HG02852 (cell line): ENCODE results near the gene PKD1L1.

Experiments used
- ATAC-seq: cut with Tn5 transposase; IDR thresholded peaks from one replicate; pipeline ENCODE4 v1.9.1; 2021; ENCODE audit warnings: mild to moderate bottlenecking, moderate library complexity; ENCODE audit not compliant: unreplicated experiment

The PKD1L1 gene

DNA sequence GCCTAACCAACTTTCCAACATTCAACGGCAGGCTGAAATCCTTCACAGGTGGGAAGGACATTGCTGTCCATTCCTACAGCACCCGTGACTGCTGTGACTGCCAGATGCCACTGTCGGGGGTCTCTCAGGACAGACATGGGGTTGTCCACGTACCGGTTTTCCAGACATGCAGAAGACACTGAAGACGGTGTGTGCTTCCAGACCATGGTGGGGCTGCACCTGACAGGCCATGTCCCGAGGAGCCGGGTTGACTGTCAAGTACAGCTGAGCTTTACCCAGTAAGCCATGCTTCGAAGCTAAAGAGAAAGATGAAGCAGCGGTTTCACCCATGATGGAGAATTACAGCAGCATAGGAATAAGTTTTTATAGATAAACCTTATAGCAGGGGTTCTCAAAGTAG is 70.9 kb downstream of the PKD1L1 start:
- no peak for ATAC-seq

DNA sequence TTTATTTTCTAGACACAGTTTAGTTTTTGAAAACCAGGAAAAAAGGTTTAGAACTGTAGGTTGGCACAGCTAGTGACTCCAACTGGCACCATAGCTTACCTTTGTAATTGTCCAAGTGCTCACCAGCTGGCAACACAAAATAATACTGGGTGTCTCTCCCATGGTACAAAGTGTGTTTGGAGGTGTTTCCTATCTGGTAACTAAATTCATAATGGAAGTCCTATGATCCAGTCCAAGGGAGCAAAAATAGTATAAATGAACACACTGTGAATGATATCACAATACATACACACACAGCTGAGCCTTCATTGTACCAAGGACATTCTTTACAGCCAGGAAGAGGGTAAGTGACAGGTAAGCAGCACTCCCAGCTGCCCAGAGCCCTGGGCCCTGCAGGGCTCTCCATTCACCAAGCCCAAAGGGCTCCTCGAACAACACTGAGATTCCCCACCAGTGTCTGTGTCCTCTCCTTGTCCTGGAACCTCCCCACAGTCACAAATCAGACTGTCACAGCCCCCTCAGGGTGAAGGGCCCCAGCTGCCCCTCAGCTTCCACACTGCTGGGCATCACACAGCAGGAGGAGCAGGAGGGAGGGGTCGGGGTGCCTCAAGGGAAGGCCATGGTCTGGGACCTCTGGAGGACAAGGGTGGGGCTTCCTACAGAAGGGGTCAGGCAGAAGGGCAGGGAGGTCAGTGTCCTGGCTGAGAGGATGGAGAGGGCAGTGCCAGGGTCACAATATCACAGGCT is 72.1 kb downstream of the PKD1L1 start:
- ATAC-seq, result no peak

DNA sequence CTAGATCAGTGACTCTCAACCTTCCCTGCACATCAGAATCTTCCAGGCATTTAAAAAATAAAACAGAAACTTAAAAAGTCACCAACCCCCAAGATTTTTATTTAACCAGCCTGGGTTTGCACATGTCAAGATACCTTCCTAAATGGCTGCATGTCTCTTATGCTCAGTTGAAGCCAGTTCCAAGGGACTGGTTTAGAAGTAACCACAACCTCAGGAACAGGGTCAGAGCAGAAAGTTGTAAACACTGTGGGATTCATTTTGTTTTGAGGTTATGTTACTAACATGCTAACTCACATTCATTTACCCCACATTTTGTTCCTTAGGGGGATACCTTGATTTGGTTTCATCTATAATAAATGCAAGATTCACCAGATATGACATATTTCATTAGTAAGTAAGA is 72.9 kb downstream of the PKD1L1 start:
- ATAC-seq, result no peak

DNA sequence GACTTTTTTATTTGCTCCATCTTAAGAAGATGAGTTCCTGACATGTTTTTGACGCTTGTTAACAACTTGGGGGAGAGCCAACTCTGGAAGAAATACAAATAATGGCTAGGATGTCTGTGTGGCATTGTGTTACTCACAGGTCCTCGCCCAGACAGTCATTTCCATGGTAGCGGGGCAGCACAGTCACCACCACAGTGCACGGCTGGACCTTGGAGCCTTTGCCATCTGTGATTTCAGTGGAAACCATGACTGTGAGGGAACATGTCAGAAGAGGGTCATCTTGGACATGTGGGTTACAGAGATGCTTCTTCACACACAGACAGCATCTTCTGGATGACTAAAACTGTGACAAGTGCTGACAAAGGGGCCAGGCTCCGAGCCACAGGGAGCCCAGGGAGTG is 74.5 kb downstream of the PKD1L1 start:
- no peak for ATAC-seq

DNA sequence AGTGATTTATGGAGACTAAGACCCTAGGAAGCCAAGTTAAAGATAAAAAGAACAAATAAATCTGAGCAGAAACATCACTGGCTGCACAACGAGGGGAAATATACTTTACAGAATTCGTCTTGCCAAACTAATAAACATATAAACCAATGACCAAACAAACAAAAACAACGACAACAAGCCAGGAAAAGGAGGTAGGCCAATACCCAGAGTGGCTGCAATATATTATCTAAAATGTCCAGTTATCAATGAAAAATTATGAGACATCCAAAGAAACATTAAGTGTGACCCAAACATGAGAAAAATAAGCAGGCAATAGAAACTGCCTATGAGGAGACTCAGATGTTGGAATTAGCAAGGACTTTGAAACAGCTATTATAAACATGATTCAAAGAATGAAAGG is 81.0 kb downstream of the PKD1L1 start:
- no peak for ATAC-seq

DNA sequence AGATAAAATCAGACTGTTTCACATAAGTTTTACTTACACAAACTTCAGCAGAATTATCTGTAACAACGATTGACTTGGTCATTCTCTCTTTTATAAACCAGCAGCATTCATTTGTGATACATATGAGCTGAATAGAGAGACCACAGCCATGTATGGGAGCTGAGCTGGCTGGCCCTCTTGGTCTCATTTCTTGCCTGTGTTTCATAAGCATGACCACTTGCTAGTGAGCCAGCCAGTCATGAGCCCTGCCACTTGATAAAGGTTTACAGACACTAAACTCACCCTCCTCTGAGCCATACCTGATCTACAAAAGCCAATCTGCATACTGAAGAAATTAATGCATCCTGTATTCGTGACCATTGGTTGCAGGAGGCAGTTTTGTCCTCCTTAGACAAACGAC is 82.1 kb downstream of the PKD1L1 start:
- no peak for ATAC-seq

DNA sequence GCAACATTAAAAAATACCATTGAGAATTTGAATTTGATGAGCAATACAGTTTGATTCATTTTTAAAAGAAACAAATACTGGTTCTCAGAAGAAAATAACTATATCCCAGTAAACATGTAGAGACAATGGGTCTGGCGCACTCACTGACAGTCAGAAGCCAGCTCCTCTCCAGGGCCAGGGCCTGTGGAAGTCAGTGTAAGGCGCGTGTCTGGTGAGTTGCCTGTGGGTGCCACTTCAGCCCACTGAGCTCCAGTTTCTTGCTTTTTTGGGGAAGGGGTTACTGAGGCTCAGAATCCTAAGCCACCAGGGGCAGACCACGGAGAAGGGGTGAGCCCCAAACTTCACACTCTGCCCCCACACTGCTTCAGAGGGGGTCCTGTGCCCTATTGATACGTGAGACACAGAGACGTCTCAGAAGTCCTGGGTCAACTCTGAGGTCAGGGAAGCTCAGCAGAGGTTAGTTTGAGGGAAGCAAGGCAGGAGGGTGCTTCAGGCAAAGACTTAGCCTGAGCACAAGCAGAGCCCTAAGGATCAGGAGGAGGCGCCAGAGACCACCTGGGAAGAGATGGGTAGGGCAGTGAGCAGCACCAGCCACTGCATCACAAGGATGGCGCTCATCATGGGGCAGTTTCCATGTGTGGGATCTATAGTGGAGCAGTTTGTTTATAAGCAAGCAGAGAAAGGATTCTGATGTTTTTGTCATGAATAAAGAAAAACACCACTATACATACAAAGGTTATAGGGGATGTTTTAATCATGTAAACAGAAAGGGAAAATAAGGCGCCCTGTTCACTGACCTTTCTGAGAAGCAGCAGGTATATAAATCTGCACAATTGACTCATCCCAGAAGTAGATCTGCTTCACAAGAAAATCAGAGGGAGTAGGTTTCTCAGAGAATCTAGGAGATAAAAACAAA is 95.7 kb downstream of the PKD1L1 start:
- ATAC-seq, result peak; percentile 54

DNA sequence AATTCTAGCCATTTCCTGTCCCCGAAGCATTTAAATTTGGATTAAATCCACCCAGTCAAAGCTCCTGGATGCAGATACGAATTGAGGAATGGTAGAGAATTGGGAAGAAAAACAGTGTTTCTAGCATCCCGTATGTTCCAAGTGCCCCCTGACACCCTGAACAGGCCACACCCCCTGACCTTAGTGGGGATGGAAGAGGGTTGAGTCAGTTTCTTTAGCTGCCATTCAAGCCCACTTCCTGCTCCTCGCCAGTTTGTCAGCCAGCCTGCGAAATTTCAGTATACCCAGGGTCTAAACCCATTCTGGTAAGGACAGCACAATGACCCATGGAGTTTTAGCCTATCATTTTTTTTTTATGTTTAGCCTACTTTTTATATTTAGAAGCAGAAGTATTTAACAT is 101.1 kb downstream of the PKD1L1 start:
- ATAC-seq, result no peak

DNA sequence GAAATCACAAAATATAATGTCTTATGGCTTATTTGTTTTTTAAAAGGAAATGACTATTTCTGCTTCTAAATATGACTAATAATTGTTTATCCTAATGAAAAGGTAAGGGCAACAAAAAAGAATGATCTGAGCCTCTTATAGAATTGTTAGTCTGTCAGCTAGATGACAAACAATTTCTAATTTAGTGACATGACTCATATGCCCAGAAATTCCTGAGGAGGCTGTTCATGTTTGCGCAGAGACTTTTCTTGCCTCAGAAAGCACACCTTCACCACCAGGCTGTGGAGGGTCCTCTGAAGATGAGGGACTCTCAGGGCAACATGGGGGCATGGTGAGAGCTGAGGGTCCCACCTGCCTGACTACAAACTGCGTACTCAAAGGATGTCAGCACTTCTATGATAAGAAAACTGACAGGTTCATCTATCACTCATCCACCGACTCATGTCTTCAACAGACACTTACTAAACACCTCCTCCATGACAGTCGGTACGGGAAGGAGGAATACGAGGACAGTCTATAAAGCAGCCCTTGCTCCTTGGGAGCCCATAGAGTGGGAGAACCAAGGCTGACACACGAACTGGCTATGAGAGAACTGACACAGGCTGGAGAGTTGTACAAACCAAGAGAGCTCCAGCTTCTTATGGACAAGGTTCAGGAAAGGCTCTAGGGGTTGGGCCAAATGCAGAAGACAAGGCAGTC is 102.0 kb downstream of the PKD1L1 start:
- ATAC-seq, result no peak

DNA sequence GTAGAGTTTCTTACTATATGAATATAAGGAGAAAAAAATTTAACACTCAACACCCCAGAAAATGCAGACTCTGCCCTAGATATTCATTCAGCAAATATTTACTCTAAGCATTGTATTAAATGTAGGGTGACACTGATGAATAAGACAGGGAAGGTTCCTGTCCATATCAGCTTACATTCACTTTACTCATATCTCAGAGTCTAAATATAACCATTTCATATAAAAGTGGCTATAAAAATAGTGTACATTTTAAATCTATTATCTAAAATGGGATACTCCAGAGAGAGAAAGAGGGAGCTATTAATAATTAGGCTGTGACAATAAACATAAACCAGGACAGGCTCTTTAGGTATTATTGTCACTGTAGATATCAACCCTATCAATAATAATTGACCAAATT is 104.0 kb downstream of the PKD1L1 start:
- ATAC-seq, result no peak

DNA sequence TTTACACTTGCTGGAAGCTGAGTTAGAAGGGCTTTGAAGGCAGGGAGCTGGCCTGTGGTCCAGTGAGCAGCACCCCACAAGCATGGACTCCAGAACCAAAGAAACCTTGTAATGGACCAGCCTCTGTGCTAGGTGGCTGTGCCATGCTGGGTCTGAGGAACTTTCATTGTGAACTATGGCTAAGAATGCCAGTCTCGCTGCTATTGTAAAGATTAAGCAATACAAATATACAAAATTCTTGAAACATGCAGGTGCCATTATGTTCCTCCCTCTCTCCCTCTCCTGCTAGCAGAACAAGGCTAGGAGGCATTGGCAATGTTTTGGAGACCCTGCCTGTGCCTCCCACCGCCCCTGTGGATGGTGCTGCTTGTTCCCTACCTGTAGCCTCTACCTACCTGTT is 105.0 kb downstream of the PKD1L1 start:
- ATAC-seq, result no peak

DNA sequence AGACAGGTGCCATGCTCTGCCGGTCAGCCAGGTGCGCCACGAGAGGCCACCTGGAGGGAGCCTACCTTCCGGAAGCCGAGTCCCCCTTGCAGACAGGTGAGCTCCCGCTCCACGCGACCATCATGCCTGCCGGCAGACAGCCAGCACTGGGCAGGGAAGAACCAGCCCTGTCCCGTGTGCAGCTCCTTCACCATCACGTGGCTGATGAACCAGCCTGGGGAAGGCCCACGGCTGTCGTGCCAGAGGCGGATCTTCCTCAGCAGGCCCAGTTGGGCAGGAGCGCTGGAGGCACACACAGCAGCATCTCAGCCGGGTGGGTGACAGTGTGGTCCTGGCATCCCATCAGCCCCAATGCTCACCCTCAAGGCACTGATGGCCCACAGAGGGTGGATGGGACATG is 108.9 kb downstream of the PKD1L1 start:
- ATAC-seq, result no peak

DNA sequence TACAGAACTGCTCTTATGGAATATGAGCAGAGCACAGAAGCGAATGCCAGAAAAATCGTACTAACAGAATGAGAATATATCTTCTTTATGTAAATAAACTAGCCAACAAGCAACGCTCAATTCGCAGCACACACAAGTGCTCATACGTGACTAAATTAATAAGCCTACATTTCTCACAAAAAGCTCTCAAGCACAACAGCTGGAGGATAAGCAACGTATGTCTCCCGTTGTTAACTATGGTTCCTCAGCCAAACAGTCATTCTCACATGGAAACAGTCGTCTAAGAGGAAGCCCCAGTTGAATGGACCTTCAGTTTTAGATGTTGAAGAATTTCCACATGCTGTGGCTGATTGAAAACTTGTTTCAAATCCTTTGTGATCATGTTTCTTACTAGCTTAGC is 110.4 kb downstream of the PKD1L1 start:
- no peak for ATAC-seq

DNA sequence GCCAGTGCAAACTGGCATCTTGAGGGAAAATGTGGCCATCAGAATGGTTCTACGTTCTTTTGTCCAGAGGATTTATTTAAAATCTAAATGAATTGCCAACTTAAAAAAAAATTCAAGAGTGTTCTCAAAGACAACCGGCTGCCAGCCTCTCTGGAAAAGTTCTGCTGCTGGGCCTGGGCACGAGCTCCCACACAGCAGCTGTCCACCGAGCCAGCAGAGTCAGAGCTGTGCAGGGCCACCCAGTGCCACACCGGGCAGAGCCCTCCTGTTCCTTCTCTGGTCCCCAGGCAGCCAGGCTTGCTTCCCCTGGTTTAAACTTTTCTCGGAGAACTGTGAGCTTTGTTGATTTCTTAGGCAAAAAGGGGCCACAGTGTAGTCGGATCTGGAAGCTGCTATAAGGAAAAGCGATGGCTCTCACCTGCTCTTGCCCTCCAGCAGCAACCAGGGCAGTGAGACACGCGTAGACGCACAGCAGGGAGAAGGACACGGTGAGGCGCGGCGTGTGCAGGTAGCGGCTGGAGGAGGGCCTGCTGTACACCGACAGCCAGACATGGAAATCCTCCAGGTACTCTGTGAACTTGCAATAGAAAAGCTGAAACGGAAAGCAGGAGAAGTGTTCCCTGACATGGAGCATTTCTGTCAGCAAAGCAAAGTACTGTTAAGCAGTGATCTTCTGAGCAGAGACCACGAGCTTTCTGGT is 111.6 kb downstream of the PKD1L1 start:
- ATAC-seq, result no peak

DNA sequence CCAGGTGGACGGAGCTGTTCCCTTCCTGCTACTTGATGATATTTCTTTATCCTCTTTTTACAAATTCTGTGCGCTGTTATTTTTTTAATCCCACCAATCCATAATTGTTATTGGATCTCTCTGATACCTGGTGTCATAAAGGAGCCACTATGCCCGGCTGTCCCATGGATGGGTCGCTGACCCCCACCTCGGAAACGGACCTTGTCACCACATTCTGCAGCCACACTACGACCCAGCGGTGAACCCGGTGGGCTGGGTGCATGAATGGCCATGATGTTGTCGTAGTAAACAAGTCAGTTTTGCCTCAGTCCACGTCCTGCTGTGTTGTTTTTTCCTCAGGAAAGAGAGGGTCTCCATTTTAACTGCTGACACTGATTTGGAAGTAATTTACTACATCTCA is 112.2 kb downstream of the PKD1L1 start:
- no peak for ATAC-seq

DNA sequence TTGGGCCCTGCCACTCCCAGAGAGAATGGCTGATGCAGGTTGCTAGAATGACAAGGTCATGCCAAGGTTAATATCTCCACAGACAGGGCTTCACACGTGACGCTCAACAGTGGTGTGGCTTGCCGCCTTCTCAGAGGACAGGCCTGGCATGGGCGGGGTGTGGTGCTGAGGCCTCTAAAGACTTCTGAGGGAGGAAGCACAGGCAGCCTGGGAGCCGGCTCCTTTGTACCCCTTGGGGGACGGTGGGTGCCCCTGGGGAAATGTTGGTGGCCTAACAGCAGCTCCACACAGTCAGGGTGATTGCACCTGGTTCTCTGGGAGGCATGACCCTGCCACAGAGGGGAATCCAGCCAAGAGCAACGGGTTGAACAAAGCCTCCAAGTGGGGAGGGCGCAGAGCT is 115.1 kb downstream of the PKD1L1 start:
- ATAC-seq, result no peak

DNA sequence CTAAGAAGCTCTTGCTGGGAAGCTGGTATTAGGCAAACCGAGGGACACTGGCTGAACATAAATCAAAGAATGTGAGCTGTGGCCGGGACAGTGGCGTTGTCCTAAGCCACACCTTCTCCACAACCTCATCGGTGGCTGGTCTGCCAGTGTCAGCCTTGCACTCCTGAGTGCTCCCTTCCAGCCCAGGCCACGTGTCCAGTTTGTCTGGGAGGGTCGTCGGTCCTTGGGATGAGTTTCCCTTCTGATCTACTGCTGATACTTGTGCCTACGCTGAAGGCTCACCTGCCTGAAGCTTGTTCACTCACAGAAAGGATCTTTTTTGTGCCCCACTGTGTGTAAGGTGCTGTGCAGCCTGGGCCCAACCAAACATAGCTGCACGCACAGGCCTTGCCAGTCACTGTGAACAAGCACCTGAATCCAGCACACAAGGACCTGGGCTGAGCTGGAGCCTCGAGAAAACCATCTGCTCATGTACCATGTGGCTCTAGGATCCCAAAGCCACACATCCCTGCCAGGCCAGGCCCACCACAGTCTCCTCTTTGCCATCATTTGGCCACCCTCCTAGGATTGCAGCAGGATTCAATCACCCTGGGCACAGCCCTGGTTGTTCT is 116.1 kb downstream of the PKD1L1 start:
- no peak for ATAC-seq

DNA sequence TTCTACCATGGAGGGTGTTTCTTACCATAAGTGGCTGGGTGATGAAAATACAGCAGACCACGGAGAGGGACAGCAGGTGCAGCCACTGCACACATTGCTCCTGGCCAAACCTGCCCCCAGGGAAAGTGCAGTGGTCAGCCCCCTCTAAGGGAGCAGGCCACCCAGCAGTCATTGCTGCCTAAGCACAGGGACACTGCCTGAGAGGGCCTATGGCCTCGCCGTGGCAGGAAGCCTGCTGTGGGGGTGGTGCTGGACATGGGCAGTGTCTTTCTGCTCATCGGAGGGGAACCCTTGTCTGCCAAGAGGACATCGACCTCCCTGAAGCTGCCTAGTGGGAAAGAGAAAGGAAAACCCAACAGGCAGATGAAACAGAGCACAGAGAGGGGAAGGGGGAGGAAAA is 118.3 kb downstream of the PKD1L1 start:
- no peak for ATAC-seq

DNA sequence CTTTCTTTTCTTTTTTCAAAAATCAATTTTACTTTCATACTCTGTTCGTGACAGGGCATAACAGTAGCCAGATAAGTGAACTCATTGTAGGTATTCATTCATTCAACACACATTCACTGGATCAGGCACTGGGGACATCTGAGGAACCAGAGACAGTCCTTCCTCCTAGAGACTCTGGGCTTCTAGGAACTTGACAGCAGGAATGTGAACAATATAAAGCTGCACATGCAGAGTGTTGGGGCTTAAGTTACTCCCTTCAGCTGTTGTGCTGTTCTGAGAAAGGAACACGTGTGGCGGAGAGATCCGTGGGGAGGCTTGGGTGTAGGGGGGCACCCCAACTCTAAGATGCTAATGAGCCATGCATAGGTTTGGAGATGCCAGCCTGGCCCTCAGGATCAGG is 120.4 kb downstream of the PKD1L1 start:
- no peak for ATAC-seq

DNA sequence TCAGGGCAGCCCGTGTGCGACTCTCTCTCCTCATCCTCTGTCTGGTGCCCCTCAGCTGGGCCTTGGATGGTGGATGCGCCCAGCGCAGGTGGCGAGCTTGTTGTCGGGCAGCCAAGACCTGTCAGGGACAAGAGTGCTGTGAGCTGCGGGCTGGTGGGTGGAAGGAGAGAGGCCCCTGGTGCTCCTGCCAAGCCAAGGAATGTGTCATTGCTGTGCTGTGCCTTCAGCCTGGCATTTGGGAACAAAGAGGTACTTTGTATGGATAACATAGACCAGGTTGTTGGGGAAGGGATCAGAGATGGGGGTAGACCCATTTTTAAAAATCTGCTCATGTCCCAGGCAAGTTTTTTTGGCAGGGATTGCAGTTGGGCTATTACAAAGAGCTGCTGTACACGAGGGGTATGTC is 120.9 kb downstream of the PKD1L1 start:
- ATAC-seq, result no peak

DNA sequence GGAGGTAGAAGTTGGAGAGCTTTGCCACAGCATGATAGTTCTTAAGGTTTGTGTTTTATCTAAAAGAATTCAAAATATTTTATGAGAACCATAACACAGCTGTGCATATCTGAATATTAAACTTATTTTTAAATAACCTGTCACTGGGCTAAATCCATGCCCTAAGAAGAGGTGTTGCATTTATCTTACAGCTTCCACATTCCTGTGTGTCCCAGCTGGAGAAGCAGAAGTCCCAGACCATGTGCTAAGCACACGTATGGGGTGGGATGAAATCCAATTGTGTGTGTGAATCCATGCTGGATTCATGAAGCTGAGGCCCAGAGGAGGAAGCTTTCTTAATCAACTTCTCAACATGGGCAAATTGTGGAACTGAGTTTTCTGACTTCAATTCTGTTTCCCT is 121.5 kb downstream of the PKD1L1 start:
- ATAC-seq, result no peak
